WTC11 (cell line): ENCODE data around the gene TRAF2.

Experiments
- CREB1 ChIP-seq: sonication (generic); formaldehyde crosslinking; IDR thresholded peaks from 2 replicates; pipeline ENCODE4 v1.8.0; 2023; ENCODE audit warnings: mild to moderate bottlenecking, missing genetic modification reagents
- NFYB ChIP-seq: sonication (generic); formaldehyde crosslinking; conservative IDR thresholded peaks from 2 replicates; pipeline ENCODE4 v1.8.0; 2022; ENCODE audit warnings: low read depth, missing genetic modification reagents
- NR3C1 ChIP-seq: sonication (generic); formaldehyde crosslinking; conservative IDR thresholded peaks from 2 replicates; pipeline ENCODE4 v1.8.1; 2023; ENCODE audit warnings: low read depth, mild to moderate bottlenecking, missing genetic modification reagents
- PRDM15 ChIP-seq: sonication (generic); formaldehyde crosslinking; IDR thresholded peaks from 2 replicates; pipeline ENCODE4 v1.8.0; 2022; ENCODE audit warnings: missing genetic modification reagents
- SMAD4 ChIP-seq: sonication (generic); formaldehyde crosslinking; IDR thresholded peaks from 2 replicates; pipeline ENCODE4 v1.8.0; 2022; ENCODE audit warnings: mild to moderate bottlenecking, missing genetic modification reagents
- ZNF219 ChIP-seq: sonication (generic); formaldehyde crosslinking; IDR thresholded peaks from 2 replicates; pipeline ENCODE4 v1.8.0; 2023; ENCODE audit warnings: missing genetic modification reagents, mild to moderate bottlenecking, borderline replicate concordance
- ZNF512 ChIP-seq: sonication (generic); formaldehyde crosslinking; IDR thresholded peaks from 2 replicates; pipeline ENCODE4 v1.8.1; 2022; ENCODE audit warnings: missing genetic modification reagents, borderline replicate concordance
- ZSCAN18 ChIP-seq: fragments of 250-450 bp; sonication (Bioruptor Pico); IDR thresholded peaks from 2 replicates; pipeline ENCODE4 v2.1.2; 2022; ENCODE audit warnings: mild to moderate bottlenecking, moderate library complexity

DNA sequence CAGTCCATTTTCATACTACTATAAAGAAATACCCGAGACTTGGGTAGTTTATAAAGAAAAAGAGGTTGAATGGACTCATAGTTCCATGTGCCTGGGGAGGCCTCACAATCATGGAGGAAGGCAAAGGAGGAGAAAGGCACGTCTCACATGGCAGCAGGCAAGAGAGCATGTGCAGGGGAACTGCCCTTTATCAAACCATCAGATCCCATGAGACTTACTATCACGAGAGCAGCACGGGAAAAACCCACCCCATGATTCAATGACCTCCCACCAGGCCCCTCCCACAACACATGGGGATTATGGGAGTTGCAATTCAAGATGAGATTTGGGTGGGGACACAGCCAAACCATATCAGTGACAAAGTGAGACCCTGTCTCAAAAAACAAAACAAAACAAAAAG lies 19.9 kb downstream of the TRAF2 start:
- no peak for TF ChIP-seq NR3C1 (CRISPR knock-in tag)
- TF ChIP-seq ZSCAN18 (CRISPR knock-in tag): no peak
- no peak for TF ChIP-seq CREB1 (CRISPR knock-in tag)
- TF ChIP-seq SMAD4 (CRISPR knock-in tag): no peak
- no peak for TF ChIP-seq NFYB (CRISPR knock-in tag)
- no peak for TF ChIP-seq PRDM15
- TF ChIP-seq ZNF219 (CRISPR knock-in tag): no peak
- no peak for TF ChIP-seq ZNF512 (CRISPR knock-in tag)
